Measurements from ENCODE around the gene NDOR1.

Gene NDOR1

DNA sequence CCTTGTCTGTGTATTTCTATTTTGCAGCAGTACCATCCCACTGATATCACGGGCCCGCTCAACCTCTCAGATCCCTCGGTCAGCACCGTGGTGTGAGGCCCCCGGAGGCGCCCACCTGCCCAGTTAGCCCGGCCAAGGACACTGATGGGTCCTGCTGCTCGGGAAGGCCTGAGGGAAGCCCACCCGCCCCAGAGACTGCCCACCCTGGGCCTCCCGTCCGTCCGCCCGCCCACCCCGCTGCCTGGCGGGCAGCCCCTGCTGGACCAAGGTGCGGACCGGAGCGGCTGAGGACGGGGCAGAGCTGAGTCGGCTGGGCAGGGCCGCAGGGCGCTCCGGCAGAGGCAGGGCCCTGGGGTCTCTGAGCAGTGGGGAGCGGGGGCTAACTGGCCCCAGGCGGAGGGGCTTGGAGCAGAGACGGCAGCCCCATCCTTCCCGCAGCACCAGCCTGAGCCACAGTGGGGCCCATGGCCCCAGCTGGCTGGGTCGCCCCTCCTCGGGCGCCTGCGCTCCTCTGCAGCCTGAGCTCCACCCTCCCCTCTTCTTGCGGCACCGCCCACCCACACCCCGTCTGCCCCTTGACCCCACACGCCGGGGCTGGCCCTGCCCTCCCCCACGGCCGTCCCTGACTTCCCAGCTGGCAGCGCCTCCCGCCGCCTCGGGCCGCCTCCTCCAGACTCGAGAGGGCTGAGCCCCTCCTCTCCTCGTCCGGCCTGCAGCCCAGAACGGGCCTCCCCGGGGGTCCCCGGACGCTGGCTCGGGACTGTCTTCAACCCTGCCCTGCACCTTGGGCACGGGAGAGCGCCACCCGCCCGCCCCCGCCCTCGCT lies 37.5 kb upstream of the NDOR1 start:
- DNase-seq (ENCODE audit: low spot score), result no peak

DNA sequence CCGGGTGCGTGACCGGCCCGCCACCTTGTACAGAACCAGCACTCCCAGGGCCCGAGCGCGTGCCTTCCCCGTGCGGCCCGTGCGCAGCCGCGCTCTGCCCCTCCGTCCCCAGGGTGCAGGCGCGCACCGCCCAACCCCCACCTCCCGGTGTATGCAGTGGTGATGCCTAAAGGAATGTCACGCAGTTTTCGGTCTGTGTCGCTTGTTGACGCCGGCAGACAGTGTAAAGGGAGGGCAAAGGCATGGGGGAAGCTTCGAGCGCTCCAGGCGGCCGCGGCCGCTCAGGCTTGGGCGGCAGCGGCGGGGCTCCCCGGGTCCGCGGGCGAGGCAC lies 37.0 kb upstream of the NDOR1 start:
- no peak for DNase-seq (ENCODE audit: low spot score)

DNA sequence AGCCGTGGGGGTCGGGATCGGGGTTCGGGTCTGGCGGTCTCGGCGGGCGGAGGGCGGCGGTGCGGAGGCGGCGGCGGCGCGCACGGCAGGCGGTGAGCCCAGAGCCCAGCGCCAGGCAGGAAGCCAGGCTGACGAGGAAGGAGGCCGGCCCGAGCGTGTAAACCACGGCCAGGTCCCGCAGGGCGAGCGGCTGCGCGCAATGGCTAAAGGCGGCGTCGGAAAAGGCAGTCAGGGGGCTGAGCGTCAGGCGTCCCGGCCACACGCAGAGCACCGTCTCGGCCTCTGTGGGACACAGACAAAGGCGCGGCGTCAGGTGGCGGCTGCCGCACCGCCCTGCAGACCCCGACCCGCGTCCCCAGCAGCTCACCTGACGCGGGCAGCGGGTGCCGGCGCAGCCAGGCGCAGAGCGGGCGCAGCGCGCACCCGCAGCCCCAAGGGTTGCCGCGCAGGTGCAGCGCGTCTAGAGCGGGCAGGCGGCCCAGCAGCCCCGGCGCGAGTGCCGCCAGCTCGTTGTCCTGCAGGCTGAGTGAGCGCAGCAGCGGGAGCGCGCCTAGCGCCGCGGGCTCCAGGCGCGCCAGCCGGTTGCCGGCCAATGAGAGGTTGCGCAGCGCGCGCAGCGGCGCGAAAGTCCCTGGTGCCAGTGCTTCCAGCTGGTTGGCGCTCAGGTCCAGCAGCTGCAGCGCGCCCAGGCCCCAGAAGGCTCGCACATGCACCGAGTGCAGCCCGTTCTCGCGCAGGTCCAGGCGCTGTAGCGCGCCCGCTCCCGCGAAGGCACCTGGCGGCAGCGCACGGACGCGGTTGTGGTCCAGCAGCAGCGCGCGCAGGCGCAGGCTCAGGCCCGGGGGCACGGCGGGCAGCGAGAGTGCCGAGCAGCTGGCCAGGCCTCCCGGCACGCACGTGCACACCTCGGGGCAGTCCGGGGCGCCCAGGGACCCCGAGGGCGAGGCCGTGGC lies 36.3 kb upstream of the NDOR1 start:
- DNase-seq (ENCODE audit: low spot score), result no peak

DNA sequence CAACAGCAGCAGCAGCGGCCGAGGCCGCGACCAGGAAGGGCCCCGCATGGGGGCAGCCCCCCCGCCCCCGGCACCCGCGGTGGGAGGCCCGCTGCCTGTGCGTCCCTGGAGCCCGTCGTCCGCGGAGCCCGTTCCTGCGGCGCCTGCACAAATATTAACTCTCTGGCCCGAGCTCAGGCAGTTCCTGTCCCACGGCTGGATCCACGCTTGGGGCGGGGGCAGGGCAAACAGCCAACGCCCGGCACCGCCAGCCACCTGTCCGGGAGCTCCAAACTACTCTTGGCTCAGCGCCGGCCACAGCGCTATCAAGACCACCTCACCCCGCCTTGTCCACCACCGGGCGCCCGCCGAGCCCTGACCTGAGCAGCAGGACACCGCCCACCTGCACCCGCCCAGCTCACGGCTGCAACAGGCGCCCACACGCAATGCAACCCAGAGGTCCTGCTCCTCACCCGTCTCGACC lies 35.6 kb upstream of the NDOR1 start, which contains the start of gene LRRC26:
LRRC26 (minus strand) TSS at position 156 of the 463 bp plus-strand sequence; CDS start at position 48, 108 bp downstream.
- DNase-seq (ENCODE audit: low spot score), result no peak

DNA sequence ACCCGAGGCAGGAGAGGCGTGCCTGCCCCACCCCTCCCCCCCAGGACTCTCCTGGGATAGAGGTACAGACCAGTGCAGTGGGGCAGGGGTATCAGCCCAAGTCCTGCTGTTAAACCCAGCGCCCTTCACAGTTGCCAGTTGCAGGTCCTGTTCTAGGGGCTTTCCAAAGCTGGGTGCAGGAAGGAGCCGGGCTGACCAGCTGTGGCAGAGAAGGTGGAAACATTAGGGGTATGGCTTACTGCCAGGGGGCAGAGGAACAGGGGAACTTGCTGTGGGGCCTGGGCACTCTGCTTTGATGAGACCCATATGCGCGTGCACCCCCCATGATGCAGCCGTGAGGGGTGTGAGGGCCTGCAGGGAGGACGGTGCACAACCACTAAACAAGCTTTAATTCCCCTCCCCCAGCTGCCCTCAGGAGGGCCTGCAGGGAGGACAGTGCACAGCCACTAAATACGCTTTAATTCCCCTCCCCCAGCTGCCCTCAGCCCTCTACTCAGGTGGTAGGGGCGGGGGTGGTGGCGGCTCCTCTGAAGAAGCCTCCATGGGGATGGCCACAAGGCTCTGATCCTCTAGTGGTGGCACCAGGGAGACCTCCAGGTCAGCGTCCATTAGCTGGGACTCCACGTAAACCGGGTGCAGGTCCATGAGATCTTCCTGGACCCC lies 34.9 kb upstream of the NDOR1 start:
- no peak for DNase-seq (ENCODE audit: low spot score)

DNA sequence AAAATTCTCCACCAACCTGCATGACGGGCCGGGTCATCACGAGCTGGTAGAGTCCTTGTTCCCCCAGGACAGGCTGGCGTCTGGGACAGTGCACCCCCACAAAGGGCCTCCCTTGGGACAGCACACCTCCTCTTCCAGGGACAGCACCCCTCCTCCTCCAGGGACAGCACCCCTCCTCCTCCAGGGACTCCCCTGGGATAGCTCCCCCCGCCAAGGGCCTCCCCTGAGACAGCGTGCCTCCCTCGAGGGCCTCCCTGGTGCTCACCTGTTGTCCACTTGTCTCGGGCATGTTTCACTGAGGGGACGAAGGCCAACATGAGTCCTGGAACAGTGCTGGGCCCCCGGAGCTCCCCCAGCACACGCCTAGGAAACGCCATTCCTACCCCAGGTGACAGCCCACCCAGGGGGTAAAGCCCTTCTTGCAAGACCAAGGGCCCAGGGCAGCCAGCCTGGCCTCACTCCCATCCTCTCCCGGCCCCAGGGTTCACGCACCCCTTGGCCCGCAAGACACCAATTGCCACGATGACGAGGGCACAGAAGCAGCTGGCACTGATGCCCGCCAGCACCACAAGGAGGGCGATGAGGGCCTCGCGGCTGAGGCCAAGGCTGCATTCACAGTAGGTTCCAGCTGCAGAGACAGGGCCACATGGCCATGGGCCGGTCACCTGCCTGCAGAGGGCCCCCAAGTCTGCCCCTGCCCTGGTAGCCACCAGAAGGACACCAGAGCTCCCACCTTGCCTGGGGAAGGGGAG lies 34.2 kb upstream of the NDOR1 start:
- no peak for DNase-seq (ENCODE audit: low spot score)

DNA sequence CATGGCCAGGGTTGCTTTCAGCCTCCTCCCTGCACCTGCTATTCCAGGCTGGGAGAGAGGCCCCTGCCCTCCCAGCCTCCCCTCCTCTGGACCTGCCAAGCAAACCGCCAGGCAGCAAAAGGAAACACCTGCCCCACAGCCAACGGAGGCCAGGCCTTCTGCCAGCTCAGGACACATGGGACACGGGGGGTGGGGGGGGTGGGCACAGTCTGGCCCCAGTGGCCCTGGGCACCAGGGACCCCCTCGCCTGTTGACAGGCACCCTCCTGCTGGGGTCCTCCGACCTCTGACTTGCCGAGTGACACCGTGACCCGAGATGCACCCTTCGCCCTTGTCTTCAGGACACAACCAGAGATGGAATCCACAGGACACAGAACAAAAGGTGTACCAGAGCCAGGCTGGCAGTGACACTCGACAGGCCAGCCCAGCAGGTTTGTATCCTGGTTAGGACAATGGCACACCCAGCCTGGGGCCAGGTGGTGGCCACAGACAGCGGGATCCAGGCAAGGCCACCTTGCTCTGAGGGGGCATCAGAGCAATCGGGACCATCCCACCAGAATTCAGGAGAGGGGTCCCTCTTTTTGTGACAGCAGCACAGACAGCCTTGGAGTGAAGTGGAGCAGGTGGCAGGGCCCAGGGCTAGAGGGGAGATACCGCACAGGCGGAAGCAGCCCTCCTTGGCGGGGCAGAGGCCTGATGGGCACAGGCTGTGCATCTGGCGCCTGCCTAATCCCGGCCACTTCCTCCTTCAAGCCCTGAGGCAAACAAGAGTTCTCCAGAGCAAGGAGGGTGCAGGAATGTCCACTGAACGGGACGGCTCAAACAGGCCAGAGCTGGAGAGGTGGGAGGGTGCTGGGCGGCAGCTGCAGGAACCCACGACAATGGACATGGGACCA lies 32.4 kb upstream of the NDOR1 start:
- no peak for DNase-seq (ENCODE audit: low spot score)

DNA sequence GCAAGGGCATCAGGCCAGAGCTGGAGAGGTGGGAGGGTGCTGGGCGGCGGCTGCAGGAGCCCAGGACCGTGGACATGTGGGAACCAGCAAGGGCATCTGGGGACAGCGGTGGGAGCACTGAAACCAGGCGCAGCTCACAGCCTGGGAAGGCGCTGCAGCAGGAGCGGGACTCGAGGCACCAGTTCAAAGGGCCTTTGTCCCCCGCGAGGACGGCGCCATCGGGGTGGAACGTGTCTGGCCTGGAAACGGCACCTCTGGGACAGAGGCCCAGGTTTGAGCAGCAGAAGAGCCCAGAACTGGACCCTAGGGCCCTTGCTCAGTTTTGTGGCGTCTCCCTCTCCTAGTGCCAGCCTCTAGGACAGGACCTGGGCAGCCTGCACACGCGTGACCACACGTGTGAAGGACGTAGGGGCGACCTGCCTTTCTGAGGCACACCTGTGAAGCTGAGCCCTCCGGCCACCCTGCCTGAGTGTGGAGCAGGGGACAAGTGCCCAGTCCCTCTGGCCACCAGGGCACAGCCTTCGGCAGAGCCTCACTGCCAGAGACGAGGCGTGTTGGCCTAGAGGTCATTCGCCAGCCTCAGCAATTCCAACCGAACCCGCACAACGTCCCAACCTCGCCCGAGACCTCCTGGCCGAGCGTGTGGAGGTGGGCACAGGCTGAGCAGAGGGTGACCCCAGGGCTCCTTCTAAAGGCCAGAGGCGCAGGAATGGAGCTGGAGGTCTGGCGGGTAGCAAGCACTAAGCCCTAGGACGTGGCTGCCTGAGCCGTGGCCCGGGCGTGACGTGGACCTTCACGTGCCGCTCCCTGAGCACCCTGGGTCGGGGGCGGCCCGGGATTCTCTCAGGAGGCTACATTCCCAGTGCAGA lies 31.5 kb upstream of the NDOR1 start:
- no peak for DNase-seq (ENCODE audit: low spot score)

DNA sequence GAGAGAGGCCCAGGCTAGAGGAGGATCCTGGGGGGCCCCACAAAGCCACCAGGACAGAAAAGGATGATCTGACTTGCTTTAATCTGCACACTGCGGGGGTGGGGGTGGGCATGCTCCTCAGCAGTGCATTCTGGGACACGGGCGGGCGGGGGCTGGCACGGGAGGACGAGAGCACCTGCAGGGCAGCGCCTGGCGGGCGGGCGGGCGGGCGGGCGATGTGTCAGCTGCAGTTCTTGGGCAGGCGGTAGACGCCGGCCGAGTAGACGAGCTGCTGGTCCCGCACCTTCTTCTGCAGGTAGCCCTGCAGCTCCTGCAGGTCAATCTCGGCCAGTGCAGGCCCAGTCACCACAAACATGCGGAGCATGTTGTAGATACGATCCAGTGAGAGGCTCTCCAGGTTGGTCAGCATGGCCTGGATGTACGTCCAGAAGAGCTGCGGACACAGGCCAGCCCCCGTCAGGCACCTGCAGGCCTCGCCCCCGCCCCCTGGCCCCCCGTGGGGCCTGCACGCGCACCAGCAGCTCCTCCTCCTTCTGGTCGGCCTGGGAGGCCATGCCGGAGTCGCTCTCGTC lies 30.7 kb upstream of the NDOR1 start:
- no peak for DNase-seq (ENCODE audit: low spot score)

DNA sequence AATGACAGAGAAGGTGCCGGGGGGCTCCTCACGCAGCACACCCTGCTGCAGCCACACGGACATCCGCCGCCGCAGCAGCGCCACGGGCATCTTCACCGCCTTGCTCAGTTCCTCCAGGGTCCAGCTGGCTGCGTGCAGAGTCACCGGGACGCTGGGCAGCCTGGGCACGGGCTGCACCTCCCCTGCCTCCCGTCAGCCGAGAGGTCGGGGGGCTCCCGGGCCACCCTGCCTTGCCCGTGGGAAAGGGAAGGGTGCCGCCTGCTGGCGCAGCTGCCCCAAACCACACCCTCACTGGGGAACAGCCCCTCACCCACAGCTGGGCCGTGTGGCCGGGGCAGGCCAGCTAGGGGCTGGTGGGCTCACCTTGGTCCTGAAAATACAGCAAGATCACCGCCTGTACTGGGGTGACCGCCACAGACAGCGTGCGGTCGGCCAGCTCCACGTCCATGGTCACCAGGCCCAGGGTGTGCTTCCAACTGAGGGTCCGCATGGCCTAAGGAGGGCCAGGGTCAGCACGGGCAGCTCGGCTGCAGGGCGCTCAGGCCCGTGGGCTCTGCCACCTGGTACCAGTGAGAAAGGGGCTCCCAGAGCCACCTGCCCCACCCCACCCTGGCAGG lies 30.0 kb upstream of the NDOR1 start:
- DNase-seq (ENCODE audit: low spot score), result no peak

DNA sequence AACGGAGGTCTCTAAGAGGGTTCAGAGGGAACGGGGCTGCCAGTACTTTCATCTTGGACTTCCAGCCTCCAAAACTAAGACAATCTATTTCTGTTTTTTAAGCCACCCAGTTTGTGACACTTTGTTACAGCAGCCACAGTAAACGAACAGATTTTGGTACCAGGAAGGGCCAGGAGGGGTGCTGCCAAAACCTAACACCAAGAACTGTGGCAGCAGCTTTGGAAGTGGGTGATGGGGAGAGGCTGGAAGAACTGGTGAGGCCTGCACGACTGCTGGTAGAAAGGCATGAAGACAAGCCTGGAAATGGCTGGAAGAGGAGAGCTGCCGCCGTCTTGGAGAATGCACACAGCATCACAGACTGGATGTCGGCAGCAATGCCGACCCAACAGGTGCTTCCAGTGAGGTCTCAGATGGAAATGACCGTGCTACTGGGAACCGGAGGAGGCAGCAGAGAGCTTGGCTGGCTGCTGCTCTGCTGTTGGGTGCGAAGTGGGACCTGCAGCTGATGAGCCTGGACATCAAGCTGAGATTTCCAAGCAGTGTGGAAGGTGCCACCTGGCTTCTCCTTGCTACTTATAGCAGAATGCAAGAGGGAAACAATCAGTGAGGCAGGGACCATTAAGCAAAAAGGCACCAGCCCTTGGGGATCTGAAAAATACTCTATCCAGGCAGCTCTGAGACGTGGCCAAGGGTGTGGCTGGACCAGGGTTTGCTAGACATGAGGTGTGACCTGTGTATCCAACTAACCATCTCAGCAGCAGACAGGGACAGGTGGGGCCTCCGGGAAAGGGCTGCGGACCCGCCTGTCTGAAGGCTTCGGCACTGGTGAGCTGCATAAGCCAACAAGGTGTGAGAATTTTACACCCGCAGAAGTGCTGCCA lies 29.0 kb upstream of the NDOR1 start:
- DNase-seq (ENCODE audit: low spot score), result no peak

DNA sequence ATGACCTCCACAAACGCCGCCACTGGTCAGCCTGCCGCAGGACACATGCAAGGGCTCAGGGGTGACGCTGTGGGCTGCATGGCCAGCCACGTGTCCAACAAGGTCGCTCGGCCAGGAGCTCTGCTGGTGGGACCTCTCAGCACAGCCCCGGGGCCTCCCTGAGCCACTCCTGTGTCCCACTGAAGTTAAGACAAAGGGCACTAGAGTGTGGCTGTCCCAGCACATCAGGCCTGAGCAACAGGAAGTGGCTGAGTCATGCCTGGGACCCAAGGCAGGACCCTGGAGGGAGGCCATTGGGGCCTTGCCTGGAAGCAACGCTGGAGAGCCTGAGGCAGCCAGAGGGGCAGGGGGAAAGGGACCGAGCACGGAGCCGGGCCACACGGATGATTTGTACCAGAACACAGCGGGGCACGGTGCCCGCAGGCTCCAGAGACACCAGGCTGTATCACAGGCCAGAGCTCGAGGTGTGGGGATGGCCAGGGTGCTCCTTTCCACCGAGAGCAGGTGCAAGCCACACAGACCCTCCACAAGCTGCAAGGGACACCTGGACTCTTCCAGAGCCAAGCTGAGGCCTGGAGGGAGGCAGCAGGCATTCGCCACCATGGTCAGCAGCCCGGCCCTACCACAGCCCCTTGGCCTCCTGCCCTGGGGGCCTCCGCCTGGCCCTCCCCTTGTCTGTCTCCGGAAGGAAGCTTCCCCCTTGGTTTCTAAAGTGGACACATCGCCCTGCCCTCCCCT lies 27.1 kb upstream of the NDOR1 start:
- no peak for DNase-seq (ENCODE audit: low spot score)

DNA sequence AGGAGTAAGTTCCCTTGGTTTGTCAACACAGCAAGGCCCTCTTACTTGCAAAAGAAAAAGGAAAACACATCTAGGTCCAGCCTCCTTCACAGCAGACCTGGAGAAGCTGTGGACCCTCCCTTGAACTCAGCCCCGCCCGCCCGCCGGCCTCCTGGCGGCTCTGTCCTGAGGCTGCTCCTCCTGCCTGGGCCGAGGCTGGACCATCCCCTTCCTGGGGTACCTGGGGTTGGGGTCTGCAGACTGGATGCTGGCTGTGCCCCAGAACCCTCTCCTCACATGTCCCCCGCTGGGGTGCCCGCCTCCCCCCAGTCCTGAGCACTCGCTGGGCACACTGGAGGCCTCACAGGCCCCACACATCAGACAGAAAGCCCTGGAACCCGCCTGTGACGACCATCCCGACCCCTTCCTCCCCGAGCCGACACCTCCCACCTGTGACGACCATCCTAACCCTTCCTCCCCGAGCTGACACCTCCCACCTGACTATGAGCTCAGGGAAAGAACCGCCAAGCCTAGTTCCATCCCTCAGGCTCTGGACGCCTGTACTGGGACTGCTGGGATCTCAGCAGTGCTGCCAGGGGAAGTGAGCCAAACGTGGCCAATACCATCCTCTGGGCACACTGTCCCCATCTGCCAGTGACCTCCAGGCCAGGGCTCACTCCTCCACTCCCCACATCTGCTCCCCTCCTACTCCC lies 26.4 kb upstream of the NDOR1 start:
- no peak for DNase-seq (ENCODE audit: low spot score)

DNA sequence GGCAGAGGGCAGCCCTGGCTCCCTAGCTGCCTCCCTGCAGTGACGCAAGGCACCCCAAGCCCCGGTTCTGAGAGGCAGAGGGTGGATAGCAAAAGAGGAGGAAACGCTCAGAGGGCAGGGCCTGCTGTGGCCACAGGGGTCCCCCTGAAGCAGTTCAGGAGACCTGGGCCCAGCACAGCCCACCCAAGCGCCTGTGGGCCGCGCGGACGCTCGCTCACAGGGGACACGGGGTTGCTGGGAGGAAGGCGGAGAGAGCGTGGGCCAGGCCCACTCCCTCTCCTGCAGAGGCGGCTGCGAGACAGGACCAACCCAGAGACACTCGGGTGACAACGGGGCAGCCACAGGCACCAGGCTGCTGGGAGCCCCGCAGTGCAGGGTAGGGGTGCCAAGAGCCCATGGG lies 25.7 kb upstream of the NDOR1 start:
- no peak for DNase-seq (ENCODE audit: low spot score)

DNA sequence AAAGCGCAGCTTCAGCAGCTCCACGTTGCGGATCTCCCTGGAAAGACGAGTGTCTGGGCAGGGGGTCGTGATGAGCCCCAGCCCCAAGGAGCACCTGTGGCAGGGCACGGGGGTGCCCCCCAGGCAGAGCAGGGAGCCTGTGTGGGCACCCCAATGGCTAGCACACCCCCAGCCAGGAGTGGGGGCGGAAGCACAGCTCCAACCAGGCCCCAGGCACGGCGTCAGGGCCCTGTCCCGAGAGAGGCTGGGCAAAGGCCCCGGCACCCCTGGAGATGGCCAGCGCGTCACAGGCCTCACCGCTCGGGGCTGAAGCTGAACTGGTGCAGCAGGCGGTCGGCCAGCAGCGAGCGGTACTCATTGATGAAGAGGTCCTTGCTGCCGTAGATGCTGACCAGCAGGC lies 25.0 kb upstream of the NDOR1 start:
- DNase-seq (ENCODE audit: low spot score), result no peak

DNA sequence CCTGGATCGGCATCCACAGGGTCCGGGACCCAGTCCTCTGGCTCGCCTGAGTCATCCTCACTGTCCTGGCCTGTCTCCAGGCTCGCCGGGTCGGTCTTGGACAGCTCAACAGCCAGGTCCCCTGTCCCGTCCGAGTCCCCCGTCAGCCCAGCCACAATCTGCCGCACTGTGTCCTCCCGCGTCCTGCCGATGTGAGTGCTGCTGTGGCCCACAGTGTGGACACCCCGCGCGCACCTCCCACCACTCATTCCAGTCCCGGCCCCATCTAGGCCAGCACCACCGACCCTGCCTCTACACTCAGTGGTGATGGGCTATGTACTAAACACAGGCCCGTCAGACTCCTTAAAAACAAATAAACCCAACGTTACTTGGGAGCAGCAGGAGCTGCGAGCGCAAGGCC lies 23.8 kb upstream of the NDOR1 start:
- DNase-seq (ENCODE audit: low spot score), result no peak

DNA sequence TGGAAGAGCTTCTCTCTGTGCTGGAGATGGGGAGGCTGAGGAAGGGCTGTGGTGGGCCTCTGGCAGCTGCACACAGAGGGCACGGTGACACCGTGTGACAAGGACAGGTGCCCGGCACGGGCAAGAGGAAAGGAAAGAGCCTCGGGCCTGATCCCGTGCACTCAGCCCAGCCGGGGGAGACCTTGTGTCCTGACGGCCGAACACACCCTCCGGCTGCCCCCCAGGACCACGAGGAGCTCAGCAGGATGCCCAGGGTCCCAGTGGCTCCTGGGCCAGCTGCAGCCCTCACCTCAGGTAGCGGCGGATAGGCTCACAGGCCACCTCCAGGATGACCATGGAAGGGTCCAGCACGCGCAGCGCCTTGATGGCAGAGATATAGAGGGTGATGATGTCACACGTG lies 22.7 kb upstream of the NDOR1 start:
- no peak for DNase-seq (ENCODE audit: low spot score)

Data from globus pallidus (tissue), 1 donor.